ENCODE data around the gene ZNF92.

DNA sequence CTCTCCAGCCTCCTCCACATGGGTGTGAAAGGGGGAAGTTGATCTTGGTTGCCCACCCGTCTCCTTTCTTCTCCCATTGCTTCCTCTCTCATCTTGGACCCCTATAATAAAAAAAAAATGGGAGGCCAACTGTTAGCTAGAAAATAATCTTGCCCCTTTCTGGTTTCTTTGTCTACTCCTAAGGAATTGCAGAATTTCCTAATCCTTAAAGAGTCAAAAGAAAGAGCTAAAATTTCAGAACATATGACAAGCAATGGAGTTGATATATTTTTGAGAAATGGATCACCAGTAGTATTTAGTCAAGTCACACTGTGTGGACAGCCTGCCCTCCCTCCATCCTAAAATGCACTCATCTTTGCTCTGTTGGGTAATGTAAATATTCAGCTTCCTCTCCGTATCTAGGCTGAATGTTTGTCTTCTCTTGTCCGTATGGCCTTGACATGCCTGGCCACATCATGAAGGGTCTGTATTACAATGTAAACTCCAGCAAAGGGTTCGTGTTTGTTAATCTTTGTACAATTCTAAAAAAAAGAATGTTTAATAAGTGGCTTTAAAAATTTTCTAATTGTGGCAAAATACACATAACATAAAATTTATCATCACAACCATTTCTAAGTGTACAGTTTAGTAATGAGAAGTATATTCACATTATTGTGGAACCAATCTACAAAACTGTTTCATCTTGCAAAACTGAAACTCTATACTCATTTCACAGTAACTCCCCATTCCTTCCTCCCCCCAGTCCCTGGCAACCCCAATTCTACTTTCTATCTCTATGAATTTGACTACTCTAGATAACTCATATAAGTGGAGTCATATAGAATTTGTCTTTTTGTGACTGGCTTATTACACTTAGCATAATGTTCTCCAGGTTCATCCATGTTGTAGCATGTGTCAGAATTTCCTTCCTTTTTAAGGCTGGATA lies 71.5 kb downstream of the ZNF92 start:
- TF ChIP-seq POLR2A (IDR thresholded peaks at IDR 0.05), result no peak
- TF ChIP-seq, protein P1, sequence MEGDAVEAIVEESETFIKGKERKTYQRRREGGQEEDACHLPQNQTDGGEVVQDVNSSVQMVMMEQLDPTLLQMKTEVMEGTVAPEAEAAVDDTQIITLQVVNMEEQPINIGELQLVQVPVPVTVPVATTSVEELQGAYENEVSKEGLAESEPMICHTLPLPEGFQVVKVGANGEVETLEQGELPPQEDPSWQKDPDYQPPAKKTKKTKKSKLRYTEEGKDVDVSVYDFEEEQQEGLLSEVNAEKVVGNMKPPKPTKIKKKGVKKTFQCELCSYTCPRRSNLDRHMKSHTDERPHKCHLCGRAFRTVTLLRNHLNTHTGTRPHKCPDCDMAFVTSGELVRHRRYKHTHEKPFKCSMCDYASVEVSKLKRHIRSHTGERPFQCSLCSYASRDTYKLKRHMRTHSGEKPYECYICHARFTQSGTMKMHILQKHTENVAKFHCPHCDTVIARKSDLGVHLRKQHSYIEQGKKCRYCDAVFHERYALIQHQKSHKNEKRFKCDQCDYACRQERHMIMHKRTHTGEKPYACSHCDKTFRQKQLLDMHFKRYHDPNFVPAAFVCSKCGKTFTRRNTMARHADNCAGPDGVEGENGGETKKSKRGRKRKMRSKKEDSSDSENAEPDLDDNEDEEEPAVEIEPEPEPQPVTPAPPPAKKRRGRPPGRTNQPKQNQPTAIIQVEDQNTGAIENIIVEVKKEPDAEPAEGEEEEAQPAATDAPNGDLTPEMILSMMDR (IDR thresholded peaks at IDR 0.05), result no peak
